ENCODE data around the gene KRT84.

GRCh38 chr12:52391618-52392002 lies 6.2 kb upstream of the KRT84 start:
- TF ChIP-seq EZH2 (IDR thresholded peaks at IDR 0.05) (no peak), CTCF (IDR thresholded peaks at IDR 0.05 in 2 of 3, conservative IDR thresholded peaks at IDR 0.05 in 1 of 3; ENCODE audit: borderline replicate concordance in 1 of 3, insufficient read depth in 1 of 3, low read depth in 2 of 3, low read length in 2 of 3) (no peak), MAX (IDR thresholded peaks at IDR 0.05) (no peak), CEBPB (IDR thresholded peaks at IDR 0.05; ENCODE audit: low read depth) (no peak), ZNF274 (IDR thresholded peaks at IDR 0.05; ENCODE audit: low read depth, low read length) (no peak), EZH2phosphoT487 (IDR thresholded peaks at IDR 0.05; ENCODE audit: borderline replicate concordance) (no peak), POLR2A (IDR thresholded peaks at IDR 0.05; ENCODE audit: borderline replicate concordance, extremely low read depth, insufficient read depth, insufficient read length) (no peak), EGR1 (IDR thresholded peaks at IDR 0.05; ENCODE audit: low read depth) (no peak)

Measured in HCT116 (cell line).